ENCODE measurements around the gene SLC1A7.

Gene SLC1A7

GRCh38 chr1:53075206-53075605 lies 67.2 kb downstream of the SLC1A7 start:
- H3K4me3 ChIP-seq (ENCODE audit: low read length), result no peak overlapping the region
- no peaks in the 10 kb centered on the region for H4K20me1 ChIP-seq (ENCODE audit: control insufficient read depth, insufficient read depth, low read depth, low read length)
- H3F3A ChIP-seq (ENCODE audit: control insufficient read depth, insufficient read depth), result no peaks in the 10 kb centered on the region
- TF ChIP-seq CTCF (IDR thresholded peaks at IDR 0.05; ENCODE audit: low read depth, low read length, poor library complexity, severe bottlenecking) (no peak), EZH2phosphoT487 (IDR thresholded peaks at IDR 0.05; ENCODE audit: borderline replicate concordance, low read length) (no peak)
- no peaks in the 10 kb centered on the region for H3K9me3 ChIP-seq (ENCODE audit: control insufficient read depth, insufficient read depth, low read length)
- no peaks in the 10 kb centered on the region for H3K36me3 ChIP-seq (ENCODE audit: control insufficient read depth, low read length)
- H3K4me2 ChIP-seq (ENCODE audit: low read length), result no peak overlapping the region
- no peaks in the 10 kb centered on the region for H3K4me1 ChIP-seq (ENCODE audit: control insufficient read depth, low read length)
- H3K27me3 ChIP-seq (ENCODE audit: control insufficient read depth, low read length), result no peaks in the 10 kb centered on the region
- no peaks in the 10 kb centered on the region for H3K79me2 ChIP-seq (ENCODE audit: control insufficient read depth, low read length)
- H3K9me2 ChIP-seq (replicated peaks; ENCODE audit: control insufficient read depth, low read length), result no peaks in the 10 kb centered on the region
- no peak overlapping the region for H3K27ac ChIP-seq (ENCODE audit: low read depth, low read length)

- no peak for TF ChIP-seq EZH2phosphoT487 (IDR thresholded peaks at IDR 0.05; ENCODE audit: borderline replicate concordance, low read length)
- TF ChIP-seq CTCF (IDR thresholded peaks at IDR 0.05; ENCODE audit: low read depth, low read length, poor library complexity, severe bottlenecking), result no peak
- H4K20me1 ChIP-seq (ENCODE audit: control insufficient read depth, insufficient read depth, low read depth, low read length), result no peaks in the 10 kb centered on the region
Measured at GRCh38 chr1:53074313-53075154, 67.9 kb downstream of the SLC1A7 start.

GRCh38 chr1:53073868-53074311 lies 68.5 kb downstream of the SLC1A7 start:
- H3K36me3 ChIP-seq (ENCODE audit: control insufficient read depth, low read length), result no peaks in the 10 kb centered on the region
- H4K20me1 ChIP-seq (ENCODE audit: control insufficient read depth, insufficient read depth, low read depth, low read length), result no peaks in the 10 kb centered on the region
- H3K27ac ChIP-seq (ENCODE audit: low read depth, low read length), result no peak overlapping the region
- TF ChIP-seq CTCF (IDR thresholded peaks at IDR 0.05; ENCODE audit: low read depth, low read length, poor library complexity, severe bottlenecking) (no peak), EZH2phosphoT487 (IDR thresholded peaks at IDR 0.05; ENCODE audit: borderline replicate concordance, low read length) (no peak)
- no peaks in the 10 kb centered on the region for H3K27me3 ChIP-seq (ENCODE audit: control insufficient read depth, low read length)
- no peak overlapping the region for H3K4me2 ChIP-seq (ENCODE audit: low read length)
- no peaks in the 10 kb centered on the region for H3K9me2 ChIP-seq (replicated peaks; ENCODE audit: control insufficient read depth, low read length)
- no peaks in the 10 kb centered on the region for H3K4me1 ChIP-seq (ENCODE audit: control insufficient read depth, low read length)
- H3F3A ChIP-seq (ENCODE audit: control insufficient read depth, insufficient read depth), result no peaks in the 10 kb centered on the region
- no peaks in the 10 kb centered on the region for H3K79me2 ChIP-seq (ENCODE audit: control insufficient read depth, low read length)
- no peak overlapping the region for H3K4me3 ChIP-seq (ENCODE audit: low read length)
- H3K9me3 ChIP-seq (ENCODE audit: control insufficient read depth, insufficient read depth, low read length), result no peaks in the 10 kb centered on the region

More at GRCh38 chr1:53074313-53075154, 67.9 kb downstream of the SLC1A7 start:
- H3K36me3 ChIP-seq (ENCODE audit: control insufficient read depth, low read length), result no peaks in the 10 kb centered on the region
- no peak overlapping the region for H3K4me3 ChIP-seq (ENCODE audit: low read length)
- H3K79me2 ChIP-seq (ENCODE audit: control insufficient read depth, low read length), result no peaks in the 10 kb centered on the region
- no peak overlapping the region for H3K4me2 ChIP-seq (ENCODE audit: low read length)
- H3F3A ChIP-seq (ENCODE audit: control insufficient read depth, insufficient read depth), result no peaks in the 10 kb centered on the region
- H3K4me1 ChIP-seq (ENCODE audit: control insufficient read depth, low read length), result no peaks in the 10 kb centered on the region
- H3K9me3 ChIP-seq (ENCODE audit: control insufficient read depth, insufficient read depth, low read length), result no peaks in the 10 kb centered on the region
- H3K27ac ChIP-seq (ENCODE audit: low read depth, low read length), result no peak overlapping the region
- no peaks in the 10 kb centered on the region for H3K27me3 ChIP-seq (ENCODE audit: control insufficient read depth, low read length)
- no peaks in the 10 kb centered on the region for H3K9me2 ChIP-seq (replicated peaks; ENCODE audit: control insufficient read depth, low read length)
